GM10847 (cell line): ENCODE data around the gene N4BP2.

Source experiments
- POLR2A ChIP-seq: IDR thresholded peaks from 2 replicates; pipeline ENCODE4 v1.6.1; 2011; ENCODE audit not compliant: insufficient read length; ENCODE audit errors: extremely low read depth

N4BP2 gene

GRCh38 chr4:40134206-40134917 lies 77.7 kb downstream of the N4BP2 start:
- TF ChIP-seq POLR2A, result no peak

DNA sequence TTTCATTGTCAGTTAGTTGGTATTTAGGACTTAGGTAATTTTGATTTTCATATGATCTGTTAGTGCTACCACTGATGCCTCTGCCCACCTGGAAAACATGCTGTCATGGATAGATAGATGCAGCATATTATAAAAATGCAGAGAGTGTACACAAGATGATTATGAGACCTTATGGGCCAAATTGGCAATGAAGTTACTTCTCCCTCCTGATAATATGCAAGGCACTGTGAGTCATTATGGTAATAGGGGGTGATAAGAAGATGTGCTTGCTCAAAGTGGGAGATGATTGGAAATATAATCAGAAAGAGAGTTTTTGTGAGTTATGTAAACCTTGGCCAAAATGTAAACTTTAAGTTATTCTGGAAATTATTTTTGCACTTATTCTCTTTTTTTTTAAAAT lies 83.5 kb downstream of the N4BP2 start:
- TF ChIP-seq POLR2A, result no peak

DNA sequence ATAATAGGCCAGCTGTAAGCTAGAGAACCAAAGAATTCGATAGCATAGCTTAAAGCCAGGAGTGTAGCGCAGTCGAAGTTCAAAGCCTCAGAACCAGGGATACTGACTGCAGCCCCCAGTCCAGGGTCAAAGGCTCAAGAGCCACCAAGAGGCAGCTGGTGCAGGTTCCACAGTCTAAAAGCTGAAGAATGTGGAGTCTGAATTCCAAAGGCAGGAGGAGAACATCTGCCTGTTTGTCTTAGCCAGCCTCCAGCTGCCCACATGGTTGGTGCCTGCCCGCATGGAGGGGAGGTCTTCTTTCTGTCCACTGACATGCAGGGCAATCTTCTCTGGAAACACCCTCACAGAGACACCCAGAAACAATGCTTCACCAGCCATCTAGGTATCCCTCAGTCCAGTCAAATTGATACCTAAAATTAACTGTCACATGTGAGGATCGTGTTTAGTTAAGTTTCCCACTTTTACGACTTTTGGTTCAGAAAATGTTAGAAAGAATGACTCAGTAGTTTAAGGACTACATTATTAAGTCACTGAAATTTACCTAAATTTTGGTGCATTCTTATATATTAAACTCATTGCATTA lies 87.4 kb downstream of the N4BP2 start:
- no peak for TF ChIP-seq POLR2A

DNA sequence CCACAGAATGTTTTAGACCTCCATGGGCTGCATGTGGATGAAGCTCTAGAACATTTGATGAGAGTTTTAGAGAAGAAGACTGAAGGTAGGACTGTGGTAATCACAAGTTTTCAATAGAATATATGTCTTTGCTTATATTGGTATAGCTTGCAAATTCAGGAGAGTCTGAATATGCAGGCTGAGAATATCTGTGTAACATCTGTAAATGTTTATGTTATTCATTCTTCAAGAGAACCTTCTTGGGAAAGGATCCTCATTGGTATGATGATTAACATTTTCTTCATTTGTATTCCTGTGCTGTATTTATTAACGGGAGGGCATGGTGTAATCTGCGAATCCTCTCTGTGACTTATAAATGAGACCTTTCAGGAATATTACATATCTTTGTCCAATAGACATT lies 88.1 kb downstream of the N4BP2 start:
- TF ChIP-seq POLR2A, result no peak

DNA sequence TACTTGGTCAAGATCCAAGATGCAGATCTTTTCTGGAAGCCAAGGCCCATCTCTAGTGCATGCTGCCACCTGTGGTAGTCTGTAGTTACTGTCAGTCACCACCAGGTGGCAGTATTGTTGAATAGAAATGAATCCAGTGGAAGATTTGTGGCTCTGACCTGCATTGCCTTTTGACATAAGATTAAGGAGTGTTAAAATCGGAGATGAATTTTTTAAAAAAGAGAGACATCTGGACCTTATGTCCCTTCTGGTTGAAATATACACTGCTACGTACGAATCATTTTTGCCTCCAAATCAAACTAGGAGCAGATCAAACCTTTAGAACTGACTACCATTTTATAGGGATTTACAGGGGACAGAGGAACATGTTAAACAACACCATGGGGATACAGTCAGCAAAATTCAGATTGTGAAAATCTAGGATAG lies 93.3 kb downstream of the N4BP2 start:
- TF ChIP-seq POLR2A, result no peak

DNA sequence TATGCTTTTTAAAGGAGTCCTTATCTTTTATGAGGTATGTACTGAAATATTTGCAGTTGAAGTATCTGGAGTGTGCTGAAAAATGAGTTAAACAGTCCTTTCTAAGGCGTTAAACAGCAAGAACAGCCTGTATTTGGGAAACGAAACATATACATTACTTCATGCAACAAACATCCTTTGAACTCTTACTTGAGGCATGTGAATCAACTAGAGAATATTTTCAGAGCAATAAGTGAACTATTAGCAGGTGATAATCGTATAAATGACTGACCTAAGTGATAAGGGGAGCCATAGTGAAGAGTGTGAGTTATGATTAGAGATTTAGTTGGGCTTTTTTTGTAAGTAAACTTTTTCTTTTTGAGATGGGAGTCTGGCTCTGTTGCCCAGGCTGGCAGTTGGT lies 94.3 kb downstream of the N4BP2 start:
- TF ChIP-seq POLR2A, result no peak

DNA sequence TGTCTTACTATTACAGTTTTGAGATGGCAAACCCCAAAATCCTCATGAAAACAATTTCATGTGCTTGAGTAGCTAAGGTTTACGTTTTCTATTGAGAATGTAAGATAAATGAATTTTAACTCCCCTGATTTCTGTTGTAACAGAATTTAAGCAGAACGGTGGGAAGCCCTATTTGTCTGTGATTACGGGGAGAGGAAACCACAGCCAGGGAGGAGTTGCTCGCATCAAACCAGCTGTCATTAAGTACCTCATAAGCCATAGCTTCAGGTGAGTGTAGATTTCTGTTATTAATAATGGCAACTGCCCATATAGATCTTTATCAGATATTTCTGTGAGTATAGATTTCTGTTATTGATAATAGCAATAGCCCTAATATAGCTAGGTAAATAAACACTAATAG lies 96.0 kb downstream of the N4BP2 start:
- TF ChIP-seq POLR2A, result no peak

DNA sequence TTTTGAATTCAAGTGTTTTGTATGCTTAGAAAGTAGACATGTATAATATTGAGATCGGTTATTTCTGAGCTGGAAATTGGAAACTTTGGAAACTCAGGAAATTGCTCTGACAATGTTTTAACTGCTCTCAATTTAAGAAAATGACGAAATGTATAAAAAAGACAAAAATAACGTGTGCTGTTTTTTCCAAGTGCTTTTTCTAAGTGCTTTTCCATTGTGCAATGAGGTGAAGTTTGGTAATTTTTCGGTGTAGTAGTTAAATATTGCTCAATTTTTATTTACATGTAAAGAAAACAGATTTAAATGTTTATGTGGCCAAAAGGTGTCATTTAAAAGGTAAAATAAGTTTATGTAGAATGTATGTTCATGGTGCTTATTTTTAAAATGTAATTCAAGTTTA lies 100.8 kb downstream of the N4BP2 start:
- TF ChIP-seq POLR2A, result no peak

- no peak for TF ChIP-seq POLR2A
Measured at GRCh38 chr4:40160258-40160657, 103.6 kb downstream of the N4BP2 start.

- no peak for TF ChIP-seq POLR2A
Measured at GRCh38 chr4:40164459-40164858, 107.8 kb downstream of the N4BP2 start.

DNA sequence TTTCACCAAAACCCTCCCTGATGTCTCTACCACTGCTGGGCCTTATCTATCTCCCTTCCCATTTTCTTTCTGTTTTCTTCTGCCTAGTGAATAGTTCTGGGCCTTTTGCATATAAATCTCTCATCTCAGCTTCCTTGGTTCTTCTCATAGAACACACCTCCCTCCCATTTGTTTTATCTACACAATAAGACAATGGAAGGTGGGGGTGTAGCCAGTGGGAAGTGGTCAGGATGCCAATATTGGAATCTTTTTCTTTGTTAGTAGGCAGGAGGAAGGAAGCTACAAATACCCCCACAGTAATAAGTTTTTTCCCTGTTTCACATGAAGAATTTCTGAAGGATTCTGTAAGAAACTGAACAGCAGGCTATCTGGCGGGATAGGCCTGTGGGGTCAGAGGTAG lies 109.3 kb downstream of the N4BP2 start:
- TF ChIP-seq POLR2A, result no peak

- no peak for TF ChIP-seq POLR2A
Measured at GRCh38 chr4:40168070-40168469, 111.4 kb downstream of the N4BP2 start.

- TF ChIP-seq POLR2A, result no peak
Measured at GRCh38 chr4:40170588-40170987, 113.9 kb downstream of the N4BP2 start.

DNA sequence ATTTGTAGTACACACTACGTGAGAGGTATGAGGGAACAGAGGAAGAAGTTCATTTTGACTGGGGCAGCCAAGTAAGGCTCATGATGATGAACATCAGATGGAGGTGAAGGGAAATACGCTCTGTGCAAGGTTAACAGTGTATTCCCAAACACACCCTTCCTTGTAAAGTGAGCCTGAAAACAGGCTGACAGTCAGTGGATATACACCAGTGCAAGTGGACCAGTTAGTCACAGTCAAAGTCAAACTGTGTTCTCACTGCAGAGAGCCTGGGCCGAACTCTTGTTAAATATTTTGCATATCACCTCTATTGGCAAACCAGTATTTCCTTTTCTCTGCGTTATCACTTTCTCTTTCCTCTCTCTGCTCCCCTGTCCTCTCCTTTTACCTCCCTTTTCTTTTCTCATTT lies 116.8 kb downstream of the N4BP2 start:
- no peak for TF ChIP-seq POLR2A

DNA sequence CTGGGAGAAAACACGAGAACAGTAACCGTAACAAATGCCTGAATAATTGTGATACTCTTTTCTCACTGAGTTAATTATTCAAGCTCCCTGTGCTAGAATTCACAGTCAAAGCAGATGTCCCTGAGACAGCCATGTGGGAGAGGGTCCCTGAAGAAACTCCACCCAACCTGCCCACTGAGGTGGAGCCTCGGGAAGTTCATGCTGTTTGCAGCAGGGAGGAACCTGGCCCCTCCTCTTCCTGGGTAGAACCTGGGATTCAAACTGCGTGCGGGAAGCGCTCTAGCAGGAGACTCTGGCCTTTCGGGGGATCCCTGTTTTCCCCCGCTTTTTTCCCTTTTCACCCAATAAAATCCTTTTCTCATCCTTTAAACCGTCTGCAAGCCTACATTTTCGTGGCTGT lies 120.0 kb downstream of the N4BP2 start:
- TF ChIP-seq POLR2A, result no peak

DNA sequence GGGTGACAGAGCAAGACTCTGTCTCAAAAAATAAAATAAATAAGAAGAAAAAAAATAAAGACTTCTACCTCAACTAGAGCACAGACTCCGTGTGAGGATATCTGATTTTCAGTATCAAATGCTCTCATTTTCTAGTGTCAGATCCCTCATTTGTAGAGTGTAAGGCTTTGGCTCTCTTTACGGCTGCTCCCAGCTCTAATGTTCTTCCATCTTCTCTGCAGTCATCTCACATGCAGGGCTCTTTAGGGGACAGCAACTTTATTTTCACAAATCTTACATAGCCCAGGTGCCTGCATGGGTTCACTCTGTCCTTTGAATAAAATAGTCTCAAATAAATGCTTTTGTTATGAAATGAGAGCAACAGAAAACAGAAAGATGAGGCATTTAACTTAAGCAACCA lies 120.9 kb downstream of the N4BP2 start:
- no peak for TF ChIP-seq POLR2A

- no peak for TF ChIP-seq POLR2A
Measured at GRCh38 chr4:40178672-40179071, 122.0 kb downstream of the N4BP2 start.
